GM21526 (cell line): ENCODE data around the gene BCAS4.

Experiments
- ATAC-seq: cut with Tn5 transposase; IDR thresholded peaks from one replicate; pipeline ENCODE4 v1.9.1; 2021; ENCODE audit warnings: moderate library complexity; ENCODE audit not compliant: unreplicated experiment, low FRiP score

The BCAS4 gene

GRCh38 chr20:50898475-50898874, 103.6 kb downstream of the BCAS4 start:
- ATAC-seq, result no peak

- ATAC-seq, result no peak
Observed at GRCh38 chr20:50900261-50900660, 105.4 kb downstream of the BCAS4 start.

GRCh38 chr20:50901301-50901700, 106.4 kb downstream of the BCAS4 start:
- ATAC-seq, result no peak

- no peak for ATAC-seq
Observed at GRCh38 chr20:50903353-50904051, 108.6 kb downstream of the BCAS4 start.

- ATAC-seq, result no peak
Observed at GRCh38 chr20:50904067-50904570, 109.3 kb downstream of the BCAS4 start.

GRCh38 chr20:50909413-50909812, 114.6 kb downstream of the BCAS4 start:
- ATAC-seq, result no peak

GRCh38 chr20:50911030-50911429, 116.2 kb downstream of the BCAS4 start:
- no peak for ATAC-seq

GRCh38 chr20:50911716-50912115, 116.9 kb downstream of the BCAS4 start:
- no peak for ATAC-seq

GRCh38 chr20:50913690-50914375, 119.0 kb downstream of the BCAS4 start:
- ATAC-seq, result no peak

- ATAC-seq, result no peak
Observed at GRCh38 chr20:50915424-50915823, 120.6 kb downstream of the BCAS4 start.

GRCh38 chr20:50916257-50916656, 121.4 kb downstream of the BCAS4 start:
- no peak for ATAC-seq

- no peak for ATAC-seq
Observed at GRCh38 chr20:50916934-50917333, 122.1 kb downstream of the BCAS4 start.

GRCh38 chr20:50918403-50918802, 123.5 kb downstream of the BCAS4 start:
- ATAC-seq, result no peak

GRCh38 chr20:50919567-50919966, 124.7 kb downstream of the BCAS4 start:
- no peak for ATAC-seq

- no peak for ATAC-seq
Observed at GRCh38 chr20:50920997-50921396, 126.1 kb downstream of the BCAS4 start.

- no peak for ATAC-seq
Observed at GRCh38 chr20:50921803-50922501, 127.1 kb downstream of the BCAS4 start.

- ATAC-seq, result no peak
Observed at GRCh38 chr20:50924261-50924920, 129.5 kb downstream of the BCAS4 start.

GRCh38 chr20:50926530-50926929, 131.7 kb downstream of the BCAS4 start:
- ATAC-seq, result no peak
